HepG2 (cell line): ENCODE data around the gene INO80B. TPM values are rescaled to one million over a fixed set of nuclear protein-coding genes. Genes with fewer than 3 reads are reported as not detected.

ENCODE experiments used
- CENPT ChIP-seq: sonication (generic); formaldehyde crosslinking; IDR thresholded peaks from 2 replicates; pipeline ENCODE4 v1.8.0; 2022; ENCODE audit warnings: low read depth, mild to moderate bottlenecking, moderate library complexity, missing genetic modification reagents
- DMAP1 ChIP-seq: IDR thresholded peaks from 2 replicates; pipeline ENCODE4 v1.6.1; 2016
- HOXA9 ChIP-seq: sonication (generic); formaldehyde crosslinking; IDR thresholded peaks from 2 replicates; pipeline ENCODE4 v1.8.1; 2022; ENCODE audit warnings: missing genetic modification reagents, mild to moderate bottlenecking, moderate library complexity, borderline replicate concordance
- NBN ChIP-seq: fragments of 450-650 bp; conservative IDR thresholded peaks from 2 replicates; pipeline ENCODE4 v1.6.1; 2017
- RXRB ChIP-seq: IDR thresholded peaks from 2 replicates; pipeline ENCODE4 v1.6.1; 2016; ENCODE audit warnings: borderline replicate concordance, missing genetic modification reagents, missing compliant biosample characterization
- SNRNP70 ChIP-seq: fragments of 200-400 bp; formaldehyde crosslinking; IDR thresholded peaks from 2 replicates; pipeline ENCODE4 v1.6.1; 2017; ENCODE audit warnings: mild to moderate bottlenecking, low read depth, low read length, moderate library complexity
- SRF ChIP-seq: IDR thresholded peaks from 2 replicates; pipeline ENCODE4 v1.6.1; 2011; ENCODE audit warnings: mild to moderate bottlenecking, low read depth, low read length, moderate library complexity
- TFAP4 ChIP-seq: sonication (generic); IDR thresholded peaks from 2 replicates; pipeline ENCODE4 v1.6.1; 2016; ENCODE audit warnings: low read depth, borderline replicate concordance
- U2AF1 ChIP-seq: fragments of 200-400 bp; formaldehyde crosslinking; optimal IDR thresholded peaks from 2 replicates; pipeline ENCODE3; 2017; ENCODE audit warnings: mild to moderate bottlenecking, low read depth, low read length
- ZBTB8A ChIP-seq: sonication (generic); formaldehyde crosslinking; IDR thresholded peaks from 2 replicates; pipeline ENCODE4 v1.4.0; 2020; ENCODE audit warnings: mild to moderate bottlenecking, low read depth, missing genetic modification reagents, borderline replicate concordance
- ZNF10 ChIP-seq: sonication (generic); formaldehyde crosslinking; IDR thresholded peaks from 2 replicates; pipeline ENCODE4 v1.4.0; 2020; ENCODE audit warnings: mild to moderate bottlenecking, low read depth, missing genetic modification reagents, borderline replicate concordance
- ZNF101 ChIP-seq: sonication (generic); formaldehyde crosslinking; IDR thresholded peaks from 2 replicates; pipeline ENCODE4 v1.4.0; 2020; ENCODE audit warnings: mild to moderate bottlenecking, low read depth, missing genetic modification reagents, borderline replicate concordance
- ZNF235 ChIP-seq: sonication (generic); formaldehyde crosslinking; IDR thresholded peaks from 2 replicates; pipeline ENCODE4 v1.8.1; 2023; ENCODE audit warnings: mild to moderate bottlenecking, missing genetic modification reagents, borderline replicate concordance
- ZNF720 ChIP-seq: sonication (generic); formaldehyde crosslinking; IDR thresholded peaks from 2 replicates; pipeline ENCODE4 v1.4.0; 2020; ENCODE audit warnings: missing genetic modification reagents
- ZNF737 ChIP-seq: sonication (generic); formaldehyde crosslinking; IDR thresholded peaks from 2 replicates; pipeline ENCODE4 v1.5.0; 2020; ENCODE audit warnings: missing genetic modification reagents, mild to moderate bottlenecking, borderline replicate concordance
- ZNF768 ChIP-seq: sonication (generic); formaldehyde crosslinking; IDR thresholded peaks from 2 replicates; pipeline ENCODE4 v1.4.0; 2020; ENCODE audit warnings: missing genetic modification reagents
- ZNF883 ChIP-seq: sonication (generic); formaldehyde crosslinking; IDR thresholded peaks from 2 replicates; pipeline ENCODE4 v1.5.1; 2020; ENCODE audit warnings: mild to moderate bottlenecking, missing genetic modification reagents; ENCODE audit errors: not compliant biosample characterization
- polyA plus RNA-seq, 8 experiments: library from polyadenylated mRNA; depleted of rRNA in 3 of 8; stranded (reverse) in 7 of 8; unstranded in 1 of 8; fragments of >200 nt; fragmentation: Illumina TruSeq in 4 of 8; extraction: Trizol in 4 of 8; gene quantifications; 2 replicates each; pipeline versions ENCODE4 v1.2.1 to v1.2.3, GENCODE V29; 2011 to 2016; ENCODE audit warnings: low read depth in 4 of 8, missing spikeins in 1 of 8, mixed read lengths in 1 of 8; ENCODE audit not compliant: insufficient read depth in 1 of 8
- total RNA-seq, 5 experiments: library from RNA; depleted of rRNA; stranded (reverse); fragments of >200 nt; fragmentation: Illumina TruSeq; extraction: Trizol; gene quantifications; 2 replicates each; pipeline ENCODE4 v1.2.3, GENCODE V29; 2016; ENCODE audit warnings: low read depth in 1 of 5
- TF ChIP-seq, protein P1 (sequence below): sonication (generic); formaldehyde crosslinking; IDR thresholded peaks from one replicate; pipeline ENCODE4 v1.5.1; 2020; ENCODE audit warnings: mild to moderate bottlenecking, missing genetic modification reagents; ENCODE audit errors: not compliant biosample characterization
- TF ChIP-seq, protein P2 (sequence below): sonication (generic); formaldehyde crosslinking; IDR thresholded peaks from 2 replicates; pipeline ENCODE4 v1.4.0; 2020; ENCODE audit warnings: missing genetic modification reagents

INO80B gene
- total and polyA plus RNA-seq, 2 of the 13 experiments (the other 11 are each of a cell fraction or from before 2014, with no cell fraction given), result 6.2 to 14.5 TPM

GRCh38 chr2:74421221-74421870 is 33.5 kb upstream of the INO80B start, which contains the start of the genes C2orf81 and WDR54 (continued):
- TF ChIP-seq, protein P1, sequence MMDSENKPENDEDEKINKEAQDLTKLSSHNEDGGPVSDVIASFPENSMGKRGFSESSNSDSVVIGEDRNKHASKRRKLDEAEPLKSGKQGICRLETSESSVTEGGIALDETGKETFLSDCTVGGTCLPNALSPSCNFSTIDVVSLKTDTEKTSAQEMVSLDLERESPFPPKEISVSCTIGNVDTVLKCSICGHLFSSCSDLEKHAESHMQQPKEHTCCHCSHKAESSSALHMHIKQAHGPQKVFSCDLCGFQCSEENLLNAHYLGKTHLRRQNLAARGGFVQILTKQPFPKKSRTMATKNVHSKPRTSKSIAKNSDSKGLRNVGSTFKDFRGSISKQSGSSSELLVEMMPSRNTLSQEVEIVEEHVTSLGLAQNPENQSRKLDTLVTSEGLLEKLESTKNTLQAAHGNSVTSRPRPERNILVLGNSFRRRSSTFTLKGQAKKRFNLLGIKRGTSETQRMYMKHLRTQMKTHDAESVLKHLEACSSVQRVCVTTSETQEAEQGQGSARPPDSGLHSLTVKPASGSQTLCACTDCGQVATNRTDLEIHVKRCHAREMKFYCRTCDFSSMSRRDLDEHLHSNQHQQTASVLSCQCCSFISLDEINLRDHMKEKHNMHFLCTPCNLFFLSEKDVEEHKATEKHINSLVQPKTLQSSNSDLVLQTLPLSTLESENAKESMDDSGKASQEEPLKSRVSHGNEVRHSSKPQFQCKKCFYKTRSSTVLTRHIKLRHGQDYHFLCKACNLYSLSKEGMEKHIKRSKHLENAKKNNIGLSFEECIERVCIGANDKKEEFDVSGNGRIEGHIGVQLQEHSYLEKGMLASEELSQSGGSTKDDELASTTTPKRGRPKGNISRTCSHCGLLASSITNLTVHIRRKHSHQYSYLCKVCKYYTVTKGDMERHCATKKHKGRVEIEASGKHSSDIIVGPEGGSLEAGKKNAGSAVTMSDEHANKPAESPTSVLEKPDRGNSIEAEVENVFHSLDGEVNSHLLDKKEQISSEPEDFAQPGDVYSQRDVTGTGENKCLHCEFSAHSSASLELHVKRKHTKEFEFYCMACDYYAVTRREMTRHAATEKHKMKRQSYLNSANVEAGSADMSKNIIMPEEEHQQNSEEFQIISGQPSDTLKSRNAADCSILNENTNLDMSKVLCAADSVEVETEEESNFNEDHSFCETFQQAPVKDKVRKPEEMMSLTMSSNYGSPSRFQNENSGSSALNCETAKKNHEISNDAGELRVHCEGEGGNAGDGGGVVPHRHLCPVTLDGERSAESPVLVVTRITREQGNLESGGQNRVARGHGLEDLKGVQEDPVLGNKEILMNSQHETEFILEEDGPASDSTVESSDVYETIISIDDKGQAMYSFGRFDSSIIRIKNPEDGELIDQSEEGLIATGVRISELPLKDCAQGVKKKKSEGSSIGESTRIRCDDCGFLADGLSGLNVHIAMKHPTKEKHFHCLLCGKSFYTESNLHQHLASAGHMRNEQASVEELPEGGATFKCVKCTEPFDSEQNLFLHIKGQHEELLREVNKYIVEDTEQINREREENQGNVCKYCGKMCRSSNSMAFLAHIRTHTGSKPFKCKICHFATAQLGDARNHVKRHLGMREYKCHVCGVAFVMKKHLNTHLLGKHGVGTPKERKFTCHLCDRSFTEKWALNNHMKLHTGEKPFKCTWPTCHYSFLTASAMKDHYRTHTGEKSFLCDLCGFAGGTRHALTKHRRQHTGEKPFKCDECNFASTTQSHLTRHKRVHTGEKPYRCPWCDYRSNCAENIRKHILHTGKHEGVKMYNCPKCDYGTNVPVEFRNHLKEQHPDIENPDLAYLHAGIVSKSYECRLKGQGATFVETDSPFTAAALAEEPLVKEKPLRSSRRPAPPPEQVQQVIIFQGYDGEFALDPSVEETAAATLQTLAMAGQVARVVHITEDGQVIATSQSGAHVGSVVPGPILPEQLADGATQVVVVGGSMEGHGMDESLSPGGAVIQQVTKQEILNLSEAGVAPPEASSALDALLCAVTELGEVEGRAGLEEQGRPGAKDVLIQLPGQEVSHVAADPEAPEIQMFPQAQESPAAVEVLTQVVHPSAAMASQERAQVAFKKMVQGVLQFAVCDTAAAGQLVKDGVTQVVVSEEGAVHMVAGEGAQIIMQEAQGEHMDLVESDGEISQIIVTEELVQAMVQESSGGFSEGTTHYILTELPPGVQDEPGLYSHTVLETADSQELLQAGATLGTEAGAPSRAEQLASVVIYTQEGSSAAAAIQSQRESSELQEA (CRISPR knock-in tag), result peak; percentile 87
- peak; percentile 27; the same call in 1 of the 2 replicates for TF ChIP-seq ZNF768 (CRISPR knock-in tag)
- peak; percentile 80 for TF ChIP-seq ZNF883
- TF ChIP-seq TFAP4, result peak; percentile 26; the same call in 1 of the 2 replicates
- TF ChIP-seq ZNF720 (CRISPR knock-in tag), result no peak
- peak; percentile 28; the same call in 1 of the 2 replicates for TF ChIP-seq RXRB (CRISPR knock-in tag)
- TF ChIP-seq ZNF10 (CRISPR knock-in tag), result no peak
- no peak for TF ChIP-seq NBN
- TF ChIP-seq DMAP1 (CRISPR knock-in tag), result peak; percentile 62
- TF ChIP-seq SRF, result no peak
- no peak for TF ChIP-seq ZNF101 (CRISPR knock-in tag)
- TF ChIP-seq ZNF737 (CRISPR knock-in tag), result no peak
- TF ChIP-seq ZNF235, result peak; percentile 83; the same call in 1 of the 2 replicates
- TF ChIP-seq ZBTB8A (CRISPR knock-in tag), result no peak
- peak; percentile 43; the same call in 1 of the 2 replicates for TF ChIP-seq CENPT (CRISPR knock-in tag)
- peak; percentile 42 for TF ChIP-seq HOXA9
- no peak for TF ChIP-seq U2AF1
- TF ChIP-seq, protein P2, sequence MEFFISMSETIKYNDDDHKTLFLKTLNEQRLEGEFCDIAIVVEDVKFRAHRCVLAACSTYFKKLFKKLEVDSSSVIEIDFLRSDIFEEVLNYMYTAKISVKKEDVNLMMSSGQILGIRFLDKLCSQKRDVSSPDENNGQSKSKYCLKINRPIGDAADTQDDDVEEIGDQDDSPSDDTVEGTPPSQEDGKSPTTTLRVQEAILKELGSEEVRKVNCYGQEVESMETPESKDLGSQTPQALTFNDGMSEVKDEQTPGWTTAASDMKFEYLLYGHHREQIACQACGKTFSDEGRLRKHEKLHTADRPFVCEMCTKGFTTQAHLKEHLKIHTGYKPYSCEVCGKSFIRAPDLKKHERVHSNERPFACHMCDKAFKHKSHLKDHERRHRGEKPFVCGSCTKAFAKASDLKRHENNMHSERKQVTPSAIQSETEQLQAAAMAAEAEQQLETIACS (CRISPR knock-in tag), result no peak
- no peak for TF ChIP-seq SNRNP70
